GM23338 (cell line): ENCODE results near the gene MMD.

Source experiments
- JUNB ChIP-seq: IDR thresholded peaks from one replicate; pipeline ENCODE4 v1.6.1; 2016; ENCODE audit warnings: antibody characterized with exemption; ENCODE audit not compliant: unreplicated experiment
- TF ChIP-seq, protein P1 (sequence below), 2 experiments: fragments of 200-600 bp in 1 of 2; sonication (generic) in 1 of 2; conservative IDR thresholded peaks; 2 replicates each; pipeline versions ENCODE4 v1.5.1 to v1.6.1; 2016 to 2017; ENCODE audit warnings: antibody characterized with exemption in 2 of 2, low read depth in 2 of 2, mild to moderate bottlenecking in 2 of 2, moderate library complexity in 1 of 2

GRCh38 chr17:55433029-55433628 is 11.5 kb upstream of the MMD start:
- TF ChIP-seq, protein P1, sequence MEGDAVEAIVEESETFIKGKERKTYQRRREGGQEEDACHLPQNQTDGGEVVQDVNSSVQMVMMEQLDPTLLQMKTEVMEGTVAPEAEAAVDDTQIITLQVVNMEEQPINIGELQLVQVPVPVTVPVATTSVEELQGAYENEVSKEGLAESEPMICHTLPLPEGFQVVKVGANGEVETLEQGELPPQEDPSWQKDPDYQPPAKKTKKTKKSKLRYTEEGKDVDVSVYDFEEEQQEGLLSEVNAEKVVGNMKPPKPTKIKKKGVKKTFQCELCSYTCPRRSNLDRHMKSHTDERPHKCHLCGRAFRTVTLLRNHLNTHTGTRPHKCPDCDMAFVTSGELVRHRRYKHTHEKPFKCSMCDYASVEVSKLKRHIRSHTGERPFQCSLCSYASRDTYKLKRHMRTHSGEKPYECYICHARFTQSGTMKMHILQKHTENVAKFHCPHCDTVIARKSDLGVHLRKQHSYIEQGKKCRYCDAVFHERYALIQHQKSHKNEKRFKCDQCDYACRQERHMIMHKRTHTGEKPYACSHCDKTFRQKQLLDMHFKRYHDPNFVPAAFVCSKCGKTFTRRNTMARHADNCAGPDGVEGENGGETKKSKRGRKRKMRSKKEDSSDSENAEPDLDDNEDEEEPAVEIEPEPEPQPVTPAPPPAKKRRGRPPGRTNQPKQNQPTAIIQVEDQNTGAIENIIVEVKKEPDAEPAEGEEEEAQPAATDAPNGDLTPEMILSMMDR (conservative IDR thresholded peaks at IDR 0.05; ENCODE audit: low read depth in 2 of 2), result no peak
- no peak for TF ChIP-seq JUNB
